GM19467 (cell line): ENCODE results near the gene KIAA0586.
"Not testable (repeated sequence)": the region's sequence is repeated elsewhere in the genome, so short reads cannot be mapped to it uniquely, and the experiment has no call there.

Experiments used
- ATAC-seq: cut with Tn5 transposase; IDR thresholded peaks from one replicate; pipeline ENCODE4 v1.9.1; 2021; ENCODE audit warnings: mild to moderate bottlenecking, moderate library complexity; ENCODE audit not compliant: unreplicated experiment

KIAA0586 gene

DNA sequence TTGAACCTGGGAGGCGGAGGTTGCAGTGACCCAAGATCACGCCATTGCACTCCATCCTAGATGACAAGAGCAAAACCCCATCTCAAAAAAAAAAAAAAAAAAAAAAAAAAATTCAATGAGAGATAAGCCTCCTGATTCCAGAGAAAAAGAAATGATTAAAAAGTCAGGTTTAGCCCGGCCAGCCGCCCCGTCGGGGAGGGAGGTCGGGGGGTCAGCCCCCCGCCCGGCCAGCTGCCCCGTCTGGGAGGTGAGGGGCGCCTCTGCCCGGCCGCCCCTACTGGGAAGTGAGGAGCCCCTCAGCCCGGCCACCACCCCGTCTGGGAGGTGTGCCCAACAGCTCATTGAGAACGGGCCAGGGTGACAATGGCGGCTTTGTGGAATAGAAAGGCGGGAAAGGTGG, 160.8 kb downstream of the KIAA0586 start:
- not testable (repeated sequence) for ATAC-seq

GRCh38 chr14:58593977-58594376, 166.5 kb downstream of the KIAA0586 start:
- ATAC-seq, result no peak

DNA sequence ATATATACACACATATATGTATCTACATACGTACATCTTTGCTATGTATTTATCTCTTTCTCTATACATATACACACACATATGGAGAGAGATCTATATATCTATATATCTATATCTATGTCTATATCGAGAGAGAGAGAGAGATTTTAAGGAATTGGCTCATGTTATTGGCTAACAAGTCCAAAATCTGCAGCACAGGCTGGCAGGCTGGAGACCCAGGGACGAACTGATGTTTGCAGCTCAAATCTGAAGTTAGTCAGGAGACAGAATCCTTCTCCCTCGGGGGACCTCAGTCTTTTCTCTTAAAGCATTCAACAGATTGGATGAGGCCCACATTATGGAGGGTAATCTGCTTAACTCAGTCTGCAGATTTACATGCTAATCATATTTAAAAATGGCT, 169.5 kb downstream of the KIAA0586 start:
- no peak for ATAC-seq

GRCh38 chr14:58598028-58598803, 170.7 kb downstream of the KIAA0586 start:
- ATAC-seq, result no peak

DNA sequence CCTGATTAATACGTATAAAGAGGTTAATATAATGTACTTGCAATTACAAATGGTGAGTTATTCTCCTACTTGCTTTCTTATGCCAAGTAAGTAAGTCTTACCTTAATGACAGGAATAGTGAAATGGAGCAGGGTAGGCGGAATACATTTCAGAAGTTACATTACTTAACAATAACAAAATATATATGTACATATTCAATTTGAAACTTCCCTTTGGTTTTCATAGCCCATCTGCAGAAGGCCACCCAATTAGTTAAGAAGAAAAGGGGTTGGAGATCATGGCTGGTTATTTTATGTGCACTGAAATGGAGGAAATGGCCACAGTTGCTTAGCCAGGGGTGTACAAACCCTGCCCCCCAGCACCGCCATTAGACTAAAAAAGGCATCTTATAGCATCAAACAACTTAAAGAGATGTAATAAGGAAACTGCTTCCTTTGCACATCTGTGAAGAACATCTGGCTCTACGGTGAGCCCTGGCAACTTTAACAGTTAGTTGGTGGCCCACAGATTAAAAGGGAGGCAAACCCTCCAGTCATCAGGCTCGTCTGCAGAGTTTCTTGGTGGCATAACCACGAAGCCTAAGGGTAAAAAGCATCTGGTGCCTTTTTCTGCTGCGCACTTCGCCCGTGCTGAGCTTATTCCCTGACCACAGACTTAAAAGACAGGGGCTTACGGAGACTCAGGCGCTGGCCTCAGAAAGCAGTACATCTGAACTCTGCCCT, 171.4 kb downstream of the KIAA0586 start:
- no peak for ATAC-seq

DNA sequence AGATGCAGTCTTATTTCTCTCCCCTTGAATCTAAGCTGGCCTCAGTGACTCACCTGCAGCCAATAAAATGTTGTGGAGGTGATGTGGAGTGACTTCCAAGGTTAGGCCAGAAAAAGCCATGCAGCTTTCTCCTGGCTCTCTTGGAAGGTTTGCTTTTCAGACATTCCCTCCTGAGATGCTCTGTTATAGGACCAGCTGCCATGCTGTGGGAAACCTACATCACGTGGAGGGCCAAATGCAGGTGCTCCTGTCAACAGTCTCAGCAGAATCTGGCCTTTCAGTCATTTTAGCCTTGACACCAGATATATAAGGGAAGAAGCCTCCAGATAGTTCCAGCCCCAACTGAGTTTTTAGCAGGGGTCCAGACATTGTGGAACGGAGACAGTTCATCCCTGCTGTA, 172.2 kb downstream of the KIAA0586 start:
- no peak for ATAC-seq
